A172 (cell line): Measurements from ENCODE around the gene ACSM6. TPM values are rescaled to one million over a fixed set of nuclear protein-coding genes. Genes with fewer than 3 reads are reported as not detected.
A peak's percentile ranks its signal among the peaks of the same experiment; 100 is the strongest.

Experiments used
- DNase-seq: peaks from one replicate; pipeline ENCODE4 v3.0.0-alpha.2; 2015; ENCODE audit warnings: low spot score
- total RNA-seq: library from RNA; depleted of rRNA; stranded (reverse); fragments of >200 nt; shearing (Covaris generic); gene quantifications from 2 replicates; pipeline ENCODE4 v1.2.3, GENCODE V29; 2014

Gene ACSM6
- total RNA-seq, 1 experiment from 2014 or later, result not detected

GRCh38 chr10:95245425-95246055 is 51.5 kb downstream of the ACSM6 start:
- no peak for DNase-seq

- DNase-seq, result peak; percentile 78
Observed at GRCh38 chr10:95246582-95247051, 52.6 kb downstream of the ACSM6 start.

DNA sequence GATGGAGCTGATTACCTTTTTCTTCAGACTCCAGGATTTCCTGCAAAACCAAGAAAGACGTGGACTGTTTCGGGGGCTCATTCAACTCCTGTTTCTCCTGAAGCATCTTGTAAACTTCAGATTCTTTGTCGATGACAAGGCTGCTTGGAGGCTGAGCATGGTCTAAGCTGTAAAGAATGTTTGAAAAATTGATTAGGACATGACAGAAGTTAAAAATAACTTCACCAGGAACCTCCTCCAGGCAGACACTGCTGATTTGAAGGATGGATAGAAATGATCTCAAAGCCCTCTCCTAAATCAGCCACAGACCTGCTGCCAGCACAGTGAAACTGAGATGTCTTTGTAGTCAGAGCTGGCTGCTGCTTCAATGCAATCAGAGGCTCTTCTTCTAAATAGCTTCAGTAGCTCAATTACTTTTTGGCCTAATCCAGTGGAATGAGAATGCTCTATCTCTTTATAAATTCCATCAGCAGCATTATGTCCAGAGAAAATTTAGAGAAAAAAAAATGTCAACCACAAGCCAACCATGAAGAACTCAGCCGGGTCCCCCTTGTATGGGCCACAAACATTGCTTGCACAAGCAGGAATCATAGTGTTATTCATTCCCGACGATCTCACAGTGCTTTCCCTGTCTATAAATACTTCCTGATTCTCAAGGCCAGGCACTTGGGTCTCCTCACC is 53.3 kb downstream of the ACSM6 start:
- peak; percentile 75 for DNase-seq

DNA sequence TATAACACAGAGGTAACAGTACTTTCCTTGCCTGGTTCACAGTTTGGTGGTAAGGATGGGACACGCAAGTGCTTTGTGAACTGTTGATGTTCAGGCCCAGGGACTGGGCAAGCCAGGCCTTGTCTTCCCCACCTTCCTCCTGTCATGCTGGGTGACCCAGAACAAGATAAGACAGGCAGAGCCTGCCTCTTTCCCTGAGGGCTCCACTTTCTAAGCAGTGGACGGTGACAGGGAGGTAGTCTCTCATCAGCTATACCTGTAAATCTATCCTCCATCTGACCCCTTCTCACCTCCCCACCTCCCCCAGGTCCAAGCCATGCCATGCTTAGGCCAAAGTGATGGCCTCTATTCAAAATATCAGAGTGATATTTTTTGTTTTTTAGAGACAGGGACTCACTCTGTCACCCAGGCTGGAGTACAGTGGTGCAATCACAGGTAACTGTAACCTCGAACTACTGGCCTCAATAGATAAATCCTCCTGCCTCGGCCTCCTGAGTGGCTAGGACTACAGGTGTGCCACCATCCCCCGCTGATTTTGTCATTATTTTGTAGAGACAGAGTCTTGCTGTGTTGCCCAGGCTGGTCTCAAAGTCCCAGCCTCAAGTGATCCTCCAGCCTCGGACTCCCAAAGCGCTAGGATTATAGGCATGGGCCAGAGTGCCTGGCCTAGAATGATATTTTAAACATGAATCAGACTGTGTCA is 54.0 kb downstream of the ACSM6 start:
- no peak for DNase-seq

DNA sequence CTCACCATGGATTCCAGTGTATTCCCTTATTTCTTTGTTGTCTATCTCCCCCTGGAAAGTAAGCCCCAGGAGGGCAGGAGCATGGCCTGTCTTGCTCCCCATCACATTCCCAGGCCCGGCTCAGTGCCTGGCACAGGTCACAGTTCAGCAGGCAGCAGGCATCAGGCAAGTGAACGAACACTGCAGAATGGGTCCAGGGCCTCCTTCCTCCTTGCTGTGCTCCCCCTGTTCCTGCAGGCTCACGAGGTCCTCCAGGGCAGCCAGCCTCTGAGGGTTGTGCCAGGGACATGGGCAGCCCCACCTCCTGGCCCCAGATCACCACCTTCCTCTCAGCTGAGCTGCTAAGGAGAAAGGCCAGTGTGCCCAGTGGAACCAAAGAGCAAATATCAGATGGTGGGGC is 55.0 kb downstream of the ACSM6 start:
- no peak for DNase-seq

- no peak for DNase-seq
Observed at GRCh38 chr10:95249467-95249866, 55.4 kb downstream of the ACSM6 start.

DNA sequence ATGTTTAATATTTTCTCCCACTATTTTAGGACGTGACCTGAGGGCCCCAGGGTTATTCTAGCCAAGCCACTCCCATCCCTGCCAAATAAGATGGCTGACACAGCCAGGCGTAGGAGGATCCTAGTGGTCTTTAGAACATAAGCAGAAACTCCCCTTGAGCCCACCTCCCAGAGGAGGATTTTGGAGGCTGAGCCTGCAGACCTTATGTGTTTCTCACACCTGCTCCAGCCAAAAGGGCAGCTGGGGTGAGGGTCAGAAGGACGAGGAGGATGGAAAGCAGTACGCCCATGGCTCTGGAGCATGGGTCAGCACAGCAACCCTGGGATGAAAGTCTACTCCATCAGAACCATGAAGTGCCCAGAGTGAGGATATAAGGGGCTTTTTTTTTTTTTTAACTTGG is 56.8 kb downstream of the ACSM6 start:
- no peak for DNase-seq

DNA sequence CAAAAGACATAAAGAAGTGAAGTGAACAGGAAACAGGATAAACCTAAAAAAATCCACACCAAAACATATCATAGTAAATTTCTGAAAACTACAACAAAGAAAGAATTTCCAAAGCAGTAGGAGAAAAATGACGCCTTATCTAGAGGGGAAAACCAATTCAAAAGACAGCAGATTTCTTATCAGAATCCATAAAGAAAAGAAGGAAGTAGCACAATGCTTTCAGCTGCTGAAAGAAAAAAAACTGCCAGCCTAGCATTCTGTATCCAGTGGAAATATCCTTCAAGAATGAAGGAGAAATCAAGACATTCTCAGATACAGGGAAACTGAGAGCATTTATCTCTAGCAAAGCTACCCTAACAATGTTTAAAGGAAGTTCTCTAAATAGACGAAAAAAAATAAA is 59.0 kb downstream of the ACSM6 start:
- DNase-seq, result no peak

DNA sequence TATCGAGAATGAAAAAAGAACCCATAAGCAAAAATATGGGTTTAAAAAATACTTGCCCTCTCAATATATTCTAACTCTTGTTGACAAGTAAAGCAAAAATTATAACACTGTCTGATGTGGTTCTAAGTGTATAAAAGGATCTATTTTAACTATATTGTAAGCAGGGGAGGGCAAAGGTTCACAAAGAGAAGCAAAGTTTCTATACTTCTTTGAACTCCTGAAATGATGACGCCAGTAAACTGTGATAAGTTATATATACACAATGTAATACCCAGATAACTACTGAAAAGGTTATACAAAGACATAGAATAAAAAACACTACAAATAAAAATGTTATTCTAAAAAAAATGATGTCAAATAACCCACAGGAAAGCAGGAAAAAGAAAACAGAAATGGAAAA is 59.6 kb downstream of the ACSM6 start:
- DNase-seq, result no peak

DNA sequence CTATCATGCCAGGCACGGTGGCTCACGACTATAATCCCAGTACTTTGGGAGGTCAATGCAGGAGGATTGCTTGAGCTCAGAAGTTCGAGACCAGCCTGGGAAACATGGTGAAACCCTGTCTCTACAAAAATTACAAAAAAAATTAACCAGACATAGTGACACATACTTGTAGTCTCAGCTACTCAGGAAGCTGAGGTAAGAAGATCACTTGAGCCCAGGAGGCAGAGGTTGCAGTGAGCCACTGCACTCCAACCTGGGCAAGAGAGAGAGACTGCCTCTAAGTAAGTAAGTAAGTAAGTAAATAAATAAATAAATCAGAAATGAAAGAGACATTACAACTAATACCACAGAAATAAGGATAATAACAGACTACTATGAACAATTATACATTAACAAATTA is 60.6 kb downstream of the ACSM6 start:
- no peak for DNase-seq

DNA sequence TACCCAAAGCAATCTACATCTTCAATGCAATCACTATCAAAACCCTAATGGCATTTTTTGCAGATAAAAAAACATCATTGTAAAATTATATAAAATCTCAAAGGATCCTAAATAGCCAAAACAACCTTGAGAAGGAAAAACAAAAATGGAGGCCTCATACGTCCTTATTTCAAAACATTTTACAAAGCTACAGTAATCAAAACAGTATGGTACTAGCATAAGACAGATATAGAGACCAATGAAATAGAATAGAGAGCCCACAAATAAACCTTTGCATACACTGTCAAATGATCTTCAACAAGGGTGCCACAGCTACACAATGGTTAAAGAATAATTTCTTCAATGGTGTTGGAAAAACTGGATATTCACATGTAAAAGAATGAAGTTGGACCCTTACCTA is 62.2 kb downstream of the ACSM6 start:
- no peak for DNase-seq

GRCh38 chr10:95257849-95258248 is 63.8 kb downstream of the ACSM6 start:
- DNase-seq, result no peak

DNA sequence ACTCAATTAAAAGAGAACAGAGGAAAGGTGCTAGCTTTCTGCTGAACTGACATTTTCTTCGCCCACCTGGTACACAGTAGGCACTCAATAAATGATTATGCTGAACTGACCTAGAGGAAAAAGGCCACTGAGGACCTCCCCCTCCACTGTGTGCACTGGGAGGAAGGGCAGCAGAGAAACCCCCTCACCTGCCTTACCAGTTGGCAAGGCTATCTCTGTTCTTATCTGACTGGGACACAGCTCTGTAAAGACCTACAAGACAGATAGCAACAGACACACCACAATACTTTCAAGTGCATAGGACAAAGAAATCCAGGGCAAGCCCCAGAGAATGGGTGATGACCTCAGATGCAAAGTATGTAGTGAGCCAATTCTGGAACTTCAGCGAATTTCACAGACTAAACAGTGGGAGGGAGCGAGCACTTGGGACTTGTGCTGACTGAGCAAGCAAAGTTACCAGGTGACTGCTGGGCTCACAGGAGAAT is 66.4 kb downstream of the ACSM6 start:
- peak; percentile 96 for DNase-seq

- DNase-seq, result peak; percentile 84
Observed at GRCh38 chr10:95260909-95261552, 67.0 kb downstream of the ACSM6 start.

- DNase-seq, result no peak
Observed at GRCh38 chr10:95261926-95262325, 67.9 kb downstream of the ACSM6 start.

- no peak for DNase-seq
Observed at GRCh38 chr10:95262763-95263518, 68.9 kb downstream of the ACSM6 start.

DNA sequence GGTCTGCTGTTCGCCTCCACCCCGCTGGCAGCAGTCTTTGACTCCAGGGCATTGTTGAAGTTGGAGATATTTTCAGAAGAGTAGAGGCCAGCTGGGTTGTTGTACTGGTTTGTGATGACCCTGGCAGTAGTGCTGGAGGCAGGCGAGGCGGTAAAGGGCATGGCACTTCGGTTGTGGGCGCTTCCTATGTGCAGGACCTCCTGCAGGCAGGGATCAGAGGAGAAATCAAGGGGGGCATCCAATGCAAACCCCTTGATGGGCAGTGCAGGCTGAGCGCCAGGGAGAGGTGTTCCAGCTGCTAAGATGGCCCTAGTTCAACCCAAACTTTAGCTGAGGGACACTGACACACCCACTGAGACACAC is 69.8 kb downstream of the ACSM6 start:
- DNase-seq, result no peak

GRCh38 chr10:95264227-95265051 is 70.4 kb downstream of the ACSM6 start:
- peak; percentile 19 for DNase-seq

GRCh38 chr10:95265572-95265971 is 71.5 kb downstream of the ACSM6 start:
- DNase-seq, result no peak

GRCh38 chr10:95266674-95267095 is 72.6 kb downstream of the ACSM6 start:
- peak; percentile 86 for DNase-seq

- DNase-seq, result no peak
Observed at GRCh38 chr10:95267251-95267650, 73.2 kb downstream of the ACSM6 start.
